Measurements from ENCODE around the gene AIMP2.
"Not testable (repeated sequence)": the region's sequence is repeated elsewhere in the genome, so short reads cannot be mapped to it uniquely, and the experiment has no call there.

Gene AIMP2

DNA sequence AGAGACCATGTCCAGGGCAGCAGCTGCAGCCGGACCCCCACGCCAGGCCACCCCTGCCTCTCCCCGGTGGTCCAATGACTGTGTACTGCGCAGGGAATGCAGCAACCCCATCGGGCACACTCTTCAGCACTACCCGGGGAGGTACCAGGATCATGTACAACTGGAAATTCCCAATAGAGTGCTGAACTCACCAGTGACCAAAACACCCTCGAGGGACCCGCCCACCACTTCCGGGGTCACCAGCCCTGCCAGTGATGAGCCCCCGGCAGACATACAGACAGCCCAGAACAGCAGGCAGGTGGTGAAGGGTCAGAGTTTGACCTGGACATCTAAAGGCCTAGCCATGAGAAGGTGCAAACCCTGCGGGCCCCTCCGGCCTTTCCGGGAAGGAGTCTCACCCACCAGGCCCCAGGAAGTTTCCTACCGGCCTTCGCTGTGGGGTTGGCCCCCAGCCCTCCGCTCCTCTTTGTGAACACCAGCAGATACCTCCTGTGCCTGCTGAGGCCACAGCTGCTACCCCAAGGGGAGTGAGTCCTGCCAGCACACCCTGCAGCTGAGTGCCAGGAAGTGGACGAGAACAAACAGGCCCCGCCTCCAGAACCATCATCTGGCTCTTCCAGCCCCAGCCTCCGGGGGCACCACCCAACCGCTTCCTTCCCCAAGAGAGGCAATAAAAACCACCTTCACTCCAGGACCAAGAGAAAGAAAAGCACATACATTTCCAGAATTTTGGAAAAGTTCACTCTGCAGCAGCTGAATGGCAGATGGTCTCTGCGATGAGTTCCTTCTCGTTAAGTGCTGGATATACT lies 17.1 kb downstream of the AIMP2 start:
- peak; percentile 23 to 46 for DNase-seq (ENCODE audit: low read depth in 2 of 2)

DNA sequence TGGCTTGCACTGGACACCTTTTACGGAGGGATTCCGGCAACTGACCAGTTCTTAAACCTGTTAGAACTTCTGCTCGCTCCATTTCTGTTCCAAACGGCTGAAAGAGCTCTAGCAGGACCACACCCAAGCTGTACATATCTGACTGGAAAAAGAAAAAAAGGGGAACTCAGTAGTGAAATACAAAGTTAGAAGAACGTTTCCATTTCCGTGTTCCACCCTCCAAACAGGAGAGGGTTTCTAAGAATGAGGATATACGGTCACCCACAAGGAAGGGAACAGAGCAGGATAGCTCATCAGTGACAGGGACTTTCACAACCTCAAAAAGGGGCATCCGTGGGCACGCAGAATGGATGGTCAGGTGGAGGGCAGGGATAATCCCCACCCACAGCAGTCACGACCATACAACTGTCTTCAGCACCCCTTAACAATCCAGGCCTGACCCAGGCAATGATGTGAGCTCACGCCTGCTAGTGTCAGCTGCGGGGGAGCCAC lies 17.8 kb downstream of the AIMP2 start:
- DNase-seq (ENCODE audit: low read depth in 2 of 2): no peak

DNA sequence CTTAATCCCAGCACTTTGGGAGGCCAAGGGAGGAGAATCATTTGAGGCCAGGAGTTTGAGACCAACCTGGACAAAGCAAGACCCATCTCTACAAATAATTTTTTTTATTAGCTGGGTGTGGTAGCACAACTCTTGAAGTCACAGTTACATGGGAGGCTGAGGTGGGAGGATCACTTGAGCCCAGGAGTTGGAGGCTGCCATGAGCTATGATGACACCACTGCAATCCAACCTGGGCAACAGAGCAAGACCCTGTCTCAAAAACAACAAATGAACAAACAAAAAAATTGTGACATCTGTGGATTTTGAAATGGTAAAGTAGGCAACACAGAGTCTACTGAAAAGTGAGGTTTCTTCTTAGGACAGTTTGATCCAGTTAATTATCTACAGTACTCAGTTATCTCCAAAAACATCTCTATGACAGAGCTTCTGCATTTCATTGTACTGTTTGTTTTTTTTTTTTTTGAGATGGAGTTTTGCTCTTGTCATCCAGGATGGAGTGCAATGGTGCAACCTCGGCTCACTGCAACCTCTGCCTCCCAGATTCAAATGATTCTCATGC lies 18.8 kb downstream of the AIMP2 start:
- DNase-seq (ENCODE audit: low read depth in 2 of 2): no peak

DNA sequence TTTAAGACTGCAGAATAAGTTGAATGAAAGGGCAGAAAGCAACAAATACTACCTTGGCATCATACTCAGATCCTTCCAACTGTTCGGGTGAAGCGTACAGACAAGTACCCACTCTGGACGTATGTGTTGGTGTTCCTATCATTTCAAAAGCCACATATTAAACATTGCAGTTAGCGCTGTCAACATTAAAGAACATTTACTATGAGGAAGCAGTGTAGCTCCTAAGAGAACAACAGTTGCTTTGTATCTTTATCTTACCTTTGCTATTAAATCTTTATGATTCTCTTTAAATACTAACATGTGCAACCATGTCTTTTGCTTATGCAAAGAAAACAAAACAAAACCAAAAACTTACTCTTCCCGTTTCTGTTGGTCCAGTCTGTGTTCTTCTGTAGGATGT lies 19.5 kb downstream of the AIMP2 start:
- no peak for DNase-seq (ENCODE audit: low read depth in 2 of 2)

DNA sequence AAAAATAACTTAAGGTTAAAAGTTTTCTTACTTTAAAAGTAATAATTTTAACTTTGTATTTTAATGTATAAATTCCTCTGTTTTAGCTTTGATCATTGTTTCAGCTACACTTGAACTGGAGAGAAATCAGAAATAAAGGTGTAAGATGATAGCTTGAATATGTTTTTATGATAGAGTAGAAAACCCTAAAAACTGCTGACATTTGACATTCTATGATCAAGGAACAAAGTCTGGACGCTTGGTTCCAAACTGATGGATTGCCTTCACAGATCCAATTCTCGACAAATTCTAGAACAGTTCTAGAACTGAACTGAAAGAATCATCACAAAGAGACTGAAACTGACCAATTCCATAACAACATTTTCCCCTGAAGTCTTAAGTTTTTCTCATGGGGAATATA lies 21.9 kb downstream of the AIMP2 start, which contains the start of gene ANKRD61:
Gene ANKRD61, plus strand, starts transcription at position 389 of the 400 bp plus-strand sequence. Its CDS starts 0 bp downstream, at position 389.
- no peak for DNase-seq (ENCODE audit: low read depth in 2 of 2)

DNA sequence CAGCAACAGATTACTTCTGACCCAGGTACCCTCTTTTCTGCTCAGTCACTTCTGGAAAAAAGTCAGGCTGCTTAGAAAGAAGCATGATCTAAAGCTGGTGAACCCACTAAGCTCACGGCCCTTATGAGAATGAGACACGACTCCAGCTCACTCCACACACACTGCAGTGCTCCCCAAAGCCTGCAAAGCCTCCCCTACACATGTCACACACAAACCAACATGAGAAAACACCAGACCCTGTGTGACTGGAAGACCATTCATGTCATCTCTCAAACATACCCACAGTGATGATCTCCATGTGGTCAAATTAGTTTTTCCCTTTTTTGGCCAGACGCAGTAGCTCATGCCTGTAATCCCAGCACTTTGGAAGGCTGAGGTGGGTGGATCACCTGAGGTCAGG lies 22.5 kb downstream of the AIMP2 start:
- no peak for DNase-seq (ENCODE audit: low read depth in 2 of 2)

DNA sequence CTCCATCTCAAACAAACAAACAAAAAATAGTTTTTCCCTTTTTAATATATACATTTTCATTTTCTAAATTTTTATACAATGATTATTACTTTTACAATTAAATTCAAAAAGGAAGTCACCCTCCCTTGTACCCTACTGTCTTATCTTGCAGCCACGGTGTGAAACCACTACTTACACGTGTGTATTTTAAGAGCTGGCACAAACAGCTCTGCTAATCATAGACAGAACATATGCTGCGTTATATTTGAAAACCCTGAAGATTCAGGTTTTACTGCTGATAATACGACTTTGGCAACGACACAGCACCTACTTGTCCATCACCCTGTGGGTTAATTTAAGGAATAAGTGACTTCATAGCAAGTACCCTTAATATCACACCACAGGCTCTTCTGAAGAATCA lies 23.1 kb downstream of the AIMP2 start:
- DNase-seq (ENCODE audit: low read depth in 2 of 2): no peak

DNA sequence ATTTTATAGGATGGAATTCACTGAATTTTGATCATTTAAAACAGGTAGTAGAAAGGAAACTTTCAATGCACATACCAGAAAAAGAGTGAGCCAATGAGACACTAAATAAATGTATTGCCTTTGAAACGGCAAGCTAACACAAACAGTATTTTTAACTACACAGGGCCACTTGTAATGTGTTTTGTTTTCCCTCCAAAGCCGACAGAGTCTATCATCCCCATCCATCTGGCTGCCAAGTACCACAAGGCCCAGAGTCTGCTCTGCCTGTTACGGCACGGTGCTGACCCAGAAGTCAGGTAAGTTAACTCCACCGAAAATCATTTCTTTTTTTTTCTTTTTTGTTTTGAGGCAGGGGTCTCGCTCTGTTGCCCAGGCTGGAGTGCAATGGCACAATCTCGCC lies 23.6 kb downstream of the AIMP2 start:
- no peak for DNase-seq (ENCODE audit: low read depth in 2 of 2)

DNA sequence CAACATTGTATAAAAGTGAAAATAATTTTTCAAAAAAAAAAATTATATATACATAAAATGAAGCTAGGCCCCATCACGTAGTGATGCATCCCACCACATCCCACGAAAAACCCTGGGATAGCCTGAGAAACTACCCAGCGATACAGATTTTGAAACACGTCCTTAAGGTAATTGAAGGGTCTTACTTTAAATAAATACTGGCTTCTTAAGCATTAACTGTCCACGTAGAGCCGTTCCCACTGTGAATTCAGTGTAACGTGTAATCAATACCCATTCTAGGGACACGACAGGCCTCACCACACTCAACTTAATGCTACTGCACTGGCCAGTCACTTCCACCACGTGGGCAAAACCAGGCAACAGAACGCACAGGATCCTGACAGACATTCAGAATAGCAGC lies 26.1 kb downstream of the AIMP2 start:
- no peak for DNase-seq (ENCODE audit: low read depth in 2 of 2)

DNA sequence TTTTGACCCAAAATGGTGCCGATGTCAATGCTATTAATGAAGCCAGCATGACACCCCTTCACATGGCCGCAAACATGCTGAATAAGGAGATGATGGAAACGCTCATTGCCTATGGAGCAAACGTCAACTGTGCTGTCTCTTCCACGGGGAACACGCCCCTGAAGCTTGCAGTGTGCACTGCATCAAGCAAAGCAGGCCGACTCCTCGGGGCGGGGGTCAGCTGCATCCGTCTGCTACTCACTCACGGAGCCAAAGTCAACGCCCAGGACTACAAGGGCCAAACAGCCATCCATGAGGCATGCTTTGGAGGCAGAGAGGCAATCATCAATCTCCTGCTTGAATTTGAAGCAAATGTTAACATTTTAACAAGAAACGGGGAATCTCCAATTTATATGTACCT lies 26.6 kb downstream of the AIMP2 start:
- DNase-seq (ENCODE audit: low read depth in 2 of 2): no peak

DNA sequence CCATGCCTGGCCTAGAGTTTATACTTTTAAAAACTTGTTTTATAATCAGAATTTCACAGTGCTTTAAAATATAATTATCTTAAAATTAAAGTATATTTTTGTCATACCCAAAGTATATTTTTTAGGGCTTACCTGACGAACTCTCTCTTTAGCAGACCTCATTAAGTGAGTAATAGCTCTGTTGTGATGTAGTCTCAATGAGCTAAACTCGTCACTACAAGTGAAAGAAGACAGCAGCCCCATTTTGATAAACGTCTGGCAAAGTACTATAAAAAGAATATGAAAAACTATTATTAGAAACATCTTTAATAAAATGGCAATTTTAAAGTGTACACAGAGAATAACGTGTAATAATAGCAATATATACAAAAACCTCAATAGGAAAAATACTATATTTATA lies 40.7 kb downstream of the AIMP2 start:
- DNase-seq (ENCODE audit: low read depth in 2 of 2): no peak

DNA sequence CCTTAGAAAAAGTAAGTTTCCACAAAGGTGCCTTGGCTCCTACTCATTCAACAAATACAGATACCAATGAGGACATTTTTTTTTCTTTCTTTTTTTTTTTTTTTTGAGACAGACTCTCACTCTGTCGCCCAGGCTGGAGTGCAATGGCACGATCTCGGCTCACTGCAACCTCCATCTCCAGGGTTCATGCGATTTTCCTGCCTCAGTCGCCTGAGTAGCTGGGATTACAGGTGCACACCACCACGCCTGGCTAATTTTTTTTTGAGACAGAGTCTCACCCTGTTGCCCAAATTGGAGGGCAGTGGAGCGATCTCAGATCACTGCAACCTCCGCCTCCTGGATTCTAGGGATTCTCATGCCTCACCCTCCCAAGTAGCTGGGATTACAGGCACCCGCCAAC lies 42.1 kb downstream of the AIMP2 start:
- DNase-seq (ENCODE audit: low read depth in 2 of 2): not testable (repeated sequence)

DNA sequence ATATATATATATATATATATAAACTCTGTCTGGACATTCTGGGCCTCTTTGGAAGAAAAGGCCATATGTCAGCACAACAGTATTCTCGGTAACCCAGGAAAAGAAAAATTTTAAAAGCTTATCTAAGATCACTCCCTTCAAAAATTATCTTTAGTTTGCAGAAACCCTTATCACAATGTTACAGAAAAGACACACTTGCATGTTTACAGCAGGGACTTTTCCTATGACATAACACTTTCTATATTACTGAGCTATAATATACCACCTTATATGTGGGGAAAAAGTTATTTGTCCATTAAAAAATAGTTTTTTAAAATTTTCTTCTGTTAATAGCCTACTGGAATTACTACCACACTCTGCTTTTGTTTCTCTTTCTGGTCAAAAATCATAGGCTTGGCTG lies 47.5 kb downstream of the AIMP2 start:
- DNase-seq (ENCODE audit: low read depth in 2 of 2): no peak

DNA sequence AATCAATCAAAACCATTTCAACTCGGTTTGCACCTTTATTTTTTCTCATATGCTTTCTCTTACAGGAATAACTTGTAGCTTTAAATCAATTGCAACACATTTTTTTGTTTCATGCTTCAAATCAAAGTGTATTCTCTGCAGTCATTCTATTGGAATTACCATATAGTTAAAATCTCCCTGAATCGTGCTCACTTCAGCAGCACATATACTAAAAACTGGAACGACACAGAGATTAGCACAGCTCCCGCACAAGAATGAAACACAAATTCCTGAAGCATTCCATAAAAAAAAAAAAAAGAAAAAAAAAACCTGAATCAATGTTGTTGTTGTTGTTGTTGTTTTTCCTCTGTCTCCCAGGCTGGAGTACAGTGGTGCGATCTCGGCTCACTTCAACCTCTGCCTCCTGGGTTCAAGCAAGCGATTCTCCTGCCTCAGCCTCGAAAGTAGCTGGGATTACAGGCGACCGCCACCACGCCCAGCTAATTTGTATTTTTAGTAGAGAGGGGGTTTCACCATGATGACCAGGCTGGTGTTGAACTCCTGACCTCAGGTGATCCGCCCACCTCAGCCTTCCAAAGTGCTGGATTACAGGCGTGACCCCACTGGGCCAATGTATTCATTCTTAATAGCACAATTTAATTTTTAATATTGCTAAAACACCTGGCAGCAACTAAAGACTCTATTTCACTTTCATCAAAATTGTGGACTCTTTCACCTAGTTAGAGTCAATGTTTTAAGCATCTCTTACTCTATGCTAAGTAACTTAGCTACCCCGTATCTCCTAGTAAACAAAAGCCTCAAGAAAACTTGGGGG lies 48.5 kb downstream of the AIMP2 start:
- DNase-seq (ENCODE audit: low read depth in 2 of 2): no peak

DNA sequence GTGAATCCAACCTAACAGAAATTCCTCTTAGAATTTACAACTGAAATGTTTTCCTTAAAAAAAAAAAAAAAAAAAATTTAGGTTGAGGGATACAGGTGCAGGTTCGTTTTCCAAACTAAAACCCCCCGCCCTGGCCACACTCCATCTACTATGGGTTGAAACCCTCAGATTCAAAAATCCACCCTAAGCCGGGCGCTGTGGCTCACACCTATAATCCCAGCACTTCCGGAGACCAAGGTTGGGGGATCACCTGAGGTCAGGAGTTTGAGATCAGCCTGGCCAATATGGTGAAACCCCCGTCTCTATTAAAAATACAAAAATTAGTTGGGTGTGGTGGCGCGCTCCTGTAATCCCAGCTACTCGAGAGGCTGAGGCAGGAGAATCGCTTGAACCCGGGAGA lies 50.9 kb downstream of the AIMP2 start:
- not testable (repeated sequence) for DNase-seq (ENCODE audit: low read depth in 2 of 2)

DNA sequence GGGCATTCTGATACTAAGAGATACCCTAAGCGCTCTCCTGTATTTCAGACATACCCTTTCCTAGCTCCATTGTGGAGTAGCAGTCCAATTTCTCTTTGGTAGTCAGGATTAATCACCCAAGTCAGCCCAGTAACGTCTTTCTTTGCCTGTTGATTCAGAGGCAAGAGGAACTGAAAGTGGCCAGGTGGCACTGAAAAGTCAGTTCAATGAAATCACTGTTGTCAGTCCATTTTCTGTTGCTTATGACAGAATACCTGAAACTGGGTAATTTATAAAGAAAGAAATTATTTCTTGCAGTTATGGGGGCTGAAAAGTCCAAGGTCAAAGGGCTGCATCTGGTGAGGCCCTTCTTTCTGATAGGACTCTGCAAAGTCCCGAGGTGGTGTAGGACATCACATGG lies 62.3 kb downstream of the AIMP2 start:
- no peak for DNase-seq (ENCODE audit: low read depth in 2 of 2)
